Mesothelial cell of epicardium (in vitro differentiated cells): ENCODE data around the gene ARHGDIB. TPM values are rescaled to one million over a fixed set of nuclear protein-coding genes. Genes with fewer than 3 reads are reported as not detected.

Experiments used
- DNase-seq, 2 experiments: peaks; one replicate each; pipeline ENCODE4 v3.0.0; 2021; ENCODE audit warnings: low spot score in 2 of 2; ENCODE audit not compliant: unreplicated experiment in 2 of 2
- H3K27ac Mint-ChIP-seq: 2 replicates; pipeline ENCODE4 v1.8.0; 2021; ENCODE audit warnings: mixed read lengths
- H3K27me3 Mint-ChIP-seq: 2 replicates; pipeline ENCODE4 v1.8.0; 2021; ENCODE audit warnings: low read depth, mixed read lengths
- H3K36me3 Mint-ChIP-seq: 2 replicates; pipeline ENCODE4 v1.8.0; 2021; ENCODE audit warnings: mixed read lengths
- H3K4me1 Mint-ChIP-seq: 2 replicates; pipeline ENCODE4 v1.8.0; 2021; ENCODE audit warnings: mixed read lengths
- H3K4me3 Mint-ChIP-seq: 2 replicates; pipeline ENCODE4 v1.8.0; 2021; ENCODE audit warnings: mild to moderate bottlenecking, moderate library complexity, mixed read lengths
- H3K9me3 Mint-ChIP-seq: 2 replicates; pipeline ENCODE4 v1.8.0; 2021; ENCODE audit warnings: mixed read lengths
- CTCF ChIP-seq: fragments of 200-600 bp; sonication (generic); IDR thresholded peaks from one replicate; pipeline ENCODE4 v1.5.0; 2021; ENCODE audit warnings: antibody characterized with exemption; ENCODE audit not compliant: unreplicated experiment
- total RNA-seq: library from RNA; stranded (reverse); gene quantifications from 3 replicates; pipeline ENCODE4 v1.2.1, GENCODE V29; 2021

Gene ARHGDIB
- total RNA-seq, 1 donor from 2014 or later = 28.5 TPM

- Mint-ChIP-seq H3K27me3 (no peaks in the 10 kb centered on the region), H3K36me3 (peaks cover under 1% of the 10 kb centered on the region), H3K4me3 (no peak overlapping the region), H3K9me3 (no peaks in the 10 kb centered on the region), H3K27ac (peak overlapping the region; percentile 75), H3K4me1 (peaks cover 56% of the 10 kb centered on the region)
- no peak for TF ChIP-seq CTCF
- DNase-seq = no peak
Observed at GRCh38 chr12:14950982-14951746, 10.2 kb downstream of the ARHGDIB start.

- TF ChIP-seq CTCF = no peak
- Mint-ChIP-seq H3K36me3 (peaks cover 3% of the 10 kb centered on the region), H3K9me3 (no peaks in the 10 kb centered on the region), H3K27me3 (no peaks in the 10 kb centered on the region), H3K27ac (peak overlapping the region; percentile 98), H3K4me1 (peaks cover 57% of the 10 kb centered on the region), H3K4me3 (no peak overlapping the region)
- no peak for DNase-seq
Observed at GRCh38 chr12:14950421-14950820, 11.0 kb downstream of the ARHGDIB start.

GRCh38 chr12:14949631-14950030, 11.8 kb downstream of the ARHGDIB start:
- Mint-ChIP-seq H3K27ac (peak overlapping the region; percentile 98), H3K4me3 (no peak overlapping the region), H3K27me3 (no peaks in the 10 kb centered on the region), H3K9me3 (no peaks in the 10 kb centered on the region), H3K36me3 (peaks cover 3% of the 10 kb centered on the region), H3K4me1 (peaks cover 57% of the 10 kb centered on the region)
- TF ChIP-seq CTCF = no peak
- DNase-seq = no peak

GRCh38 chr12:14948672-14949071, 12.7 kb downstream of the ARHGDIB start:
- H3K9me3 Mint-ChIP-seq = no peaks in the 10 kb centered on the region
- peaks cover 3% of the 10 kb centered on the region for H3K36me3 Mint-ChIP-seq
- peak overlapping the region; percentile 28 for H3K4me3 Mint-ChIP-seq
- TF ChIP-seq CTCF = no peak
- H3K27ac Mint-ChIP-seq = peak overlapping the region; percentile 98
- H3K4me1 Mint-ChIP-seq = peaks cover 57% of the 10 kb centered on the region
- no peaks in the 10 kb centered on the region for H3K27me3 Mint-ChIP-seq
- no peak for DNase-seq

GRCh38 chr12:14946861-14947260, 14.5 kb downstream of the ARHGDIB start:
- Mint-ChIP-seq H3K36me3 (peaks cover 14% of the 10 kb centered on the region), H3K27me3 (no peaks in the 10 kb centered on the region), H3K9me3 (peaks cover 4% of the 10 kb centered on the region), H3K27ac (peak overlapping the region; percentile 98), H3K4me3 (no peak overlapping the region), H3K4me1 (peaks cover 53% of the 10 kb centered on the region)
- no peak for TF ChIP-seq CTCF
- no peak for DNase-seq
